Spleen (tissue), 7 donors: ENCODE results near the gene ATE1.

Experiments used
- CTCF ChIP-seq, 11 experiments: fragments of 200-600 bp in 7 of 11; fragments of 450-650 bp in 4 of 11; sonication (generic) in 4 of 11; IDR thresholded peaks in 8 of 11; conservative IDR thresholded peaks in 3 of 11; 1 replicate in 7 of 11; 2 replicates in 4 of 11; pipeline versions ENCODE4 v1.4.0 to v1.8.0; 2016 to 2021; ENCODE audit warnings: antibody characterized with exemption in 11 of 11, inconsistent platforms in 4 of 11, mild to moderate bottlenecking in 1 of 11
- POLR2A ChIP-seq, 3 donors: fragments of 450-650 bp; IDR thresholded peaks; one replicate each; pipeline ENCODE4 v1.5.1; 2017; ENCODE audit warnings: antibody characterized with exemption in 3 of 3, mild to moderate bottlenecking in 1 of 3
- donor health status: DM: no; HTN: no; CAD: no; lungs with moderate emphysema.
- donor health status: DM: no; HTN: no; CAD: no.
- donor health status: DM: no; HTN: no; CAD: no.

- TF ChIP-seq CTCF (IDR thresholded peaks at IDR 0.05 in 8 of 11, conservative IDR thresholded peaks at IDR 0.05 in 3 of 11) = no peak
- TF ChIP-seq POLR2A (IDR thresholded peaks at IDR 0.05) = no peak
These were observed 127.7 kb downstream of the ATE1 start for GRCh38 chr10:121800146-121800545.
